ENCODE data around the gene TMEM74B.
"Not testable (repeated sequence)": the region's sequence is repeated elsewhere in the genome, so short reads cannot be mapped to it uniquely, and the experiment has no call there.

The TMEM74B gene

DNA sequence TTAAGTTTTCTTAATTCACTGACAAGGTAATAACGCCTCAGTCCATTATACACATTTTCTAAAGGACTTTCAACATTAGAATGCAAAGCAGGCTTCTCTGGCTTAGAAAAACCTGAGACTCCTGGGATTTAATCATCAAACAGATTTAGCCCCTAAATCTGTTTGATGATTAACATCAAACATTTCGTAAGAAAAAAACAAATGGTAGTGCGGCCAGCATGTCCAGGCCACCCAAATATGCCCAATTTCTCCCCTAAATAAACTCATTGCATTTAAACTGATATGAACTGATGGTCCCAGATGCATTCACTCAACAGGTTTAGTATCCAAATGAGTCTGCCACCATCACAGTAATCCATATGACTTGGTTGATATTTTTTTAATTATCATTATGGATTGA lies 6.2 kb downstream of the TMEM74B start:
- DNase-seq (ENCODE audit: low spot score): no peak

DNA sequence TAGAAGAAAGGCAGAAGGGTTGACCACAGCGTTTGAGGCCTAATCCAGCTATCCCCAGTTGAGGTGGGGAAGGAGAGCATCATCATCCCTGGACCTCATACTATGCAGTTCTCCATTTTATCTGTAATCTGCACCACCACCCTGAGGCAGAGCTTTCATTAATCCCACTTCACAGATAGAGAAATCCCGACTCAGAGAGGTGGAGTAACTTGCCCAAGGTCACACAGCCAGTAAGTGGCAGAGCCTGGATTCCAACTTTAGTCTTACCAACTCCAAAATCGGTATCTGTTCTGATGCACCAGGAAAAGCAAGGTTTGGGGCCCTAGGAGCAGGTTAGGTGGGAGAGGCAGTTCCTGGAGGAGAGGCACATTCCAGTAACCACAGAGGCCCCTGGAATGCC lies 6.7 kb downstream of the TMEM74B start:
- DNase-seq (ENCODE audit: low spot score): no peak

DNA sequence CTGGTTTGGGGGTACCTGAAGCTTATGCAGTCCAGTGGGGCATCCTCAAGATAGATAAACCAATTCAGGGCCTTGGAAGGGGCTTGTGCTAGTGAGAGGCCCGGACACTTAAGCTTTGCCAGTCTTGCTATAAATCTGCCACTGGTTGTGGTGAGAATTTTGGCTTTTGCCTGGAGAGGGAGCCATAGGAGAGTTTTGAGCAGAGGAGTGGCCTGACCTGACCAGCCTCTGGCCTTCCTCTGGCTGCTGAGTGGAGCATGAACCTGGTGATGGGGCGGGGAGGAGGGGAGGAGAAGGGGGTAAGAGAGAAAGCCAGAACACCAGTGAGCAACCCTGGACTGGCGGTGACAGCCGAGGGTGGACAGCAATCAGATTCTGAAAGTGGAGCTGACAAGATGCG lies 7.1 kb downstream of the TMEM74B start:
- DNase-seq (ENCODE audit: low spot score): no peak

DNA sequence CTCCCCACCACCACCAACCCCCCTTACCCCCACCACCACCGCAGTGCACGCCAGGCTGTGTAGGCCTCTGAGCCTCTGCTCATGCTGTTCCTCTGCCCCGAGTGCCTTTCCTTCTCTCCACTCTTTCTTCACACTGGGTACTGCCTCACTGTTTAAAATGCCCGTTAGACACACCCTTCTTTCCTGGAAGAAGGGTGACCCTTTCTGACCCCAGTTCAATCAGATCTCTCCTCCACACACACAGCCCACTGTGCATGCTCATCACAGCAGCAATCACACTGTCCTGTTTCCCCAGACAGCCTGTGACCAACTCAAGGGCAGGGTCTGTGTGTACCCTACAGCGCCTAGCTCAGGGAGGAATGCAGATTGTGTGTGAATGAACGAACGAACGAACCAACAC lies 10.0 kb downstream of the TMEM74B start:
- DNase-seq (ENCODE audit: low spot score): no peak

DNA sequence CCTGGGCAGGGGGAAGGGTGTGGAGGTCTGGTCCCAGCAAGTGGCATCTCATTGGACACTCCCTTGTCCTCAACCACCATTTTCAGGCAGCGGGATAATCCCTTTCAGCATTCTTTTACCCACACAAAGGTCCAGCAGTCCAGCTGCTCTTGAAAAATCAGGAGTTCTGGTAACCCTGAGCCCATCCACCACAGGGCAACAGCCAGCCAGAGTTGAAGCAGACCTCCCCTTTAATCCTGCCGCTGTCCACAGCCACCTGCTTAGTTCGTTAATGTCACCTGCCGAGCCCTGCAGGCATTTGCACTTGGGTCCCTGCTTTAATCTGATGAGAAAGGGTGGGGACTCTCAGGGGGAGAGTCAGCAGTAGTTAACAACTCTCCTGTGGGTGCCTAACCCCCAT lies 11.1 kb downstream of the TMEM74B start:
- no peak for DNase-seq (ENCODE audit: low spot score)

DNA sequence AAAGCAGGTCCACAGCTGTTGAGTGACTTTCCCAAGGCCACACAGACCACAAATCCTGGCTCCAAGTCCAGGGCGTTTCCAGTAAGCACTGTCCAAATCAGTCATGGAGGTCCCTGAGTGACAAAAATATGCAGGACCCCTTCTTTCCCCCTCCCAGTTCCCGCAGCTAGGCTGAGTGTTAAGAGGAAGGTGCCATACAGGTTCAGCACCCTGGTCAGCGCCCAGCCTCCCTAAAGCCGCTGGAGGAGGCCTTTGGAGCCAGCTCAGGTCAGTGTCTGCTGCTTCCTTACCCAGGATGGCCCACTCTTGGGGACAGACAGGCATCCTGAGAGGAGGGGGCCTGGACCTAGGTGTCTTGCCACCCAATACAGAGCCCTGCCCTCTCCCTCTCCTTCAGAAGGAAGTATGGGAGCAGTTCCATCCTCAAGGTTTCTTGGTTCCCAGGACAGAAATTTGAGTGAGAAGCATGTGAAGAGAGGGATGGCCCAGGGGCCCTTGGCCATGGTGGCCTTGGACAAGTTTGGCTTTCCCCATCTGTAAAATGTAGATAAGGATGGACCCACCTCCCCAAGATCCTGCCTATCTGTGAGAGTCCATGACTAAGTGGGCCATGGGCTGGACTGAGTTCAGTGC lies 13.2 kb downstream of the TMEM74B start:
- peak; percentile 30 for DNase-seq (ENCODE audit: low spot score)

DNA sequence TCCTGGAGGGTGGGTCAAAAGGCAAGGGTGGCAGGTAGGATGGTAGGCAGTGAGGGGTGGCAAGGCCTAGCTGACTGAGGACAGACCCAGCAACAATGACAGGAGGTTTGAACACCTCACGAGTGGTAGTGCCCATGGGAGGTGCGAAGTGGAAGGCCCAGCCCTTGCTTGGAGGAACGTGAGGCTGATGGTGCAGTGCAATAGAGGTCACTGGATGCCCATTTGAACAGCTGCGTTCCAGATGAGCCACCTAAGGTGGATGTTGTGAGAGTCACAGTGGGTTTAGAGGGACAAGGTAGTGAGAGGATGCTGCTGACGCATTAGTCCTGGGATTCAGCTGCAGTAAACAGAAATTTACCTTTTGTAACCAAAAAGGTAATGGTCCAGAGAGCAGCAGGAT lies 15.6 kb downstream of the TMEM74B start:
- no peak for DNase-seq (ENCODE audit: low spot score)

DNA sequence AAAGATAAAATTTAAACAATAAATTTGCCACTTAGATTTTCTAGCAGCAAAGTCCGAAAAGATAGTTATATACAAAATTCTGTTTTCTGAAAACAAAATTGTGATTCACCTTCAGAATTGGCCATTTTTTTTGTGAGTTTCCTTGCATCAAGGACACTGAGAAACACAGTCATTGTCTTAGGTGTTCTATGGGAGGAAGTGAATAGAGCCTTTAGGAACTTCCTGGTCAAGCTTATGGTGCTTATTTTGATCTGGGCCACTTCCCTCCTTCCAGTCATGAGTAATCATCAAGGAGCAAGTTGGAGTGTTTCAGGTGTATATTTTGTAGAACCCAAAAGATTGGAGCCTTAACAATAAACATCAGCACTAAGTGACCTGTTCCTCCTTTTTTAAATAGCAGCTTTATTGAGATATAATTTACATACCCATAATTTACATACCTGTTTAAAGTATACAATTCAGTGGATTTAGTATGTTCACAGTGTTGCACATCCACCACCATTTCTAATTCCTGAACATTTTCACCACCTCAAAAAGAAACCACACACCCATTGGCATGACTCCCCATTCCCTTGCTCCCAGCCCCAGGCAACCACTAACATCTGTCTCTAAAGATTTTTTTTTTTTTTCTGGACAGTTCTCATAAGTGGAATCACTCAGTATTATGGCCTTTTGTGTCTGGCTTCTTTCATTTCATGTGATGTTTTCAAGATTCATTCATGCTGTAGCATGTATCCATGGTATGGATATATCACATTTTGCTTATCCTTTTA lies 17.6 kb downstream of the TMEM74B start:
- no peak for DNase-seq (ENCODE audit: low spot score)

DNA sequence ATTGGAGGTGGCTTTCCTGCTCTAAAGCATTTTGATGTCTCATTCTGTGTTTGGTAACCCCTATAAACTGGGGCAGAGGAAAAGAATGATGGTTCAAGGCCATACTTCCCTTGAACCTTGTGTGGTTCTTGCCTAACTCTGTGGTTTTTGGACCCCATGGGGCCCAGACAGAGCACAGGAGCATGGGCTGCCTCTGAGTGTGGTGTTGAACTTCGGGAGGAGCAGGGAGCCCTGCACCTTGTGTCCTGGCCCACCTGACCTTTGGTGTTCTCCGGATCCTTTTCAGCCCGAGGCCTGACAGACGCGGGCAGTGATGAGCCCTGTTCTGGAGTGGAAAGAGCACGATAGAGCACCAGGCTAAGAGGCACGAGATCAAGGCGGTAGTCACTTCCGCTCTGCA lies 18.8 kb downstream of the TMEM74B start:
- no peak for DNase-seq (ENCODE audit: low spot score)

DNA sequence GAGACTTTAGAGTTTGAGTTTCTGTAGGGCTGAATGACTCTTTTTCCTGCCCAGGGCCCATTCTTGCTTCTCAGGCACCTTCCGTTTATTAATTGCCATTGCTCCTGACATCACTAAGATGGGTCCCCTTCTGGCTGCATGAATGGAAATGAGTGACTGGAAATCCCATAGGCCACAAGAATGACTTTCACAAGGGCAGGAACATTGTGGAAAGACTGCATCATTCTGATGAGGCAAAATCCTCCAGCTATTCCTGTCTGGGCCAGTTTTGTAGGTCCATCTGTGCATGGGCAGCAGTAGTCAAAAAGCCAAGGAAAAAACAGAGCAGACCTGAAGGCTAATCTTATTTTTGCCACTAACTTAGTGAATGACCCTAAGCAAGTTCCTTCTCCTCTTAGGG lies 19.3 kb downstream of the TMEM74B start:
- no peak for DNase-seq (ENCODE audit: low spot score)

DNA sequence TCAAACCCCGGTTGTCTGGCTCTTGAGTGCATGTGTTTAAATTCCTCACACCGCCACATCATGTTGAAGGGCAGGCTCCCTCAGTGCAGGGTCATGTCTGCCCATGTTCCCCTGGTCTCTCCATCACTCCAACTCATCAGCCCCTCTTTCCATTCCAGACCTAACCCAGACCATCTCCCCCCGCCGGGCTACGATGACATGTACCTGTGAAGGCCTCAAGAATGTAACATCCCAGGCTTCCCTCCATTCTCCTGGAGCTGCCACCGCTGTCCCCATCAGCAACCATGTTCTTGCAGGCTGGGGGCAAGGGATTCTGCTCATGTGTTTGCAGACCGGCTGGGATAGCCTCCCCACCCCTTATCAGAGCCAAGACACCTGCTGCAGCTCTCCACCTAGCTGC lies 19.9 kb downstream of the TMEM74B start:
- no peak for DNase-seq (ENCODE audit: low spot score)

DNA sequence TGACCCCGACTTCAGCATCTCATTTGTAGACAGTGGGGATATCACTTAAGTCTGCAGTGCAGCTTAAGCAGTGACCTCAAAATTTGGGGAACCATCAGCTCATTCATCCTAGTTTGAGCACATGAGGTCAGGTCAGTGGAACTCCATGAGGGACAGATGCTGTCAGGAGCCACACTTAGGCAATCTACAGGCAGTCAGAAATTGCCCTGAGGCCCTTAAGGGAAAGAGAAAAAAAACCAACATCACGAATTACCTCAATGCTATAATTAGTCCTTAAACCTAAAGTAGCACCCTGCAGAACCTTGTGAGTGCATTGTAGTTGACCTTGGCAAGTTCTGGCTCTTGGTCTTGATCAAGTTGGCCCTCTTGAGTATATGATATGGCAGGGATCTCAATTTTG lies 21.1 kb downstream of the TMEM74B start:
- DNase-seq (ENCODE audit: low spot score): no peak

DNA sequence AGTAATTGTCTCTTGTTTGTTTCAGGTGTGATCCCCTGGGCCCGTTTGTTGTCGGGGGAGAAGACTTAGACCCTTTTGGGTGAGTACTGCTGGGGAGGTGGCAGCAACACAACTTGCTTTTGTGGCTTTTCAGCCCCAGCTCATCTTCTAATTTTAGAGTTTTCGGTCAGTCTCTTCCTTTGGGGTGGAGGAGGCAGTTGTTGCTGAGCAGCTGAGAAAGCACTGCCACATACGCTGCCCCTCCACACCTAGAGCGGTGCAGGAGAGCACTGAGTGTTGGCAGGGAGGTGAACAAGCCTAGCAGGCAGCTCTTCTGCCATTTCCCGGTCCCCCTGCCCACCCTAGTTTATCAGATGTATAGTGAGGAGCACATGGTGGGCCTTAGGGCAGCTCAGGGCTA lies 21.7 kb downstream of the TMEM74B start:
- no peak for DNase-seq (ENCODE audit: low spot score)

DNA sequence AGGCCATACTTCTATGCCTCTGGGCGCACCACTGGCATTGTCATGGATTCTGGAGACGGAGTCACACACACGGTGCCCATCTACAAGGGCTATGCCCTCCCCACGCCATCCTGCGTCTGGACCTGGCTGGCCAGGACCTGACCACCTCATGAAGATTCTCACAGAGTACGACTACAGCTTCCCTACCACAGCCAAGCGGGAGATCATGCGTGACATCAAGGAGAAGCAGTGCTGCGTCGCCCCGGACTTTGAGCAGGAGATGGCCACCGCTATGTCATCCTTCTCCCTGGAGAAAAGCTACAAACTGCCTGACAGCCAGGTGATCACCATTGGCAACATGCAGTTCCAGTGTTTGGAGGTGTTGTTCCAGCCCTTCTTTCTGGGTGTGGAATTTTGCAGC lies 23.8 kb downstream of the TMEM74B start:
- DNase-seq (ENCODE audit: low spot score): no peak

DNA sequence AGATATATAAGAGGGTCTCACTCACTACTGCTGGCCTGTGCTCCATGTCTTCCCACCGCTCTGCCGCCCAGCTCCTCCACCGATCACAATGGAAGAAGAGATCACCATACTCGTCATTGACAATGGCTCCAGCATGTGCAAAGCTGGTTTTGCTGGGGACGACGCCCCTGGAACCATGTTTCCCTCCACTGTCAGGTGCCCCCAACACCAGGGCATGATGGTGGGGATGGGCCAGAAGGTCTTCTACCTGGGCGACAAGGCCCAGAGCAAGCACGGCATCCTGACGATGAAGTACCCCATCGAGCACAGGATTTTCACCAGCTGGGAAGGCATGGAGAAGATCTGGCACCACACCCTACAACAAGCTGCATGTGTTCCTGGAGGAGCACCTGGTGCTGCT lies 24.3 kb downstream of the TMEM74B start:
- no peak for DNase-seq (ENCODE audit: low spot score)

DNA sequence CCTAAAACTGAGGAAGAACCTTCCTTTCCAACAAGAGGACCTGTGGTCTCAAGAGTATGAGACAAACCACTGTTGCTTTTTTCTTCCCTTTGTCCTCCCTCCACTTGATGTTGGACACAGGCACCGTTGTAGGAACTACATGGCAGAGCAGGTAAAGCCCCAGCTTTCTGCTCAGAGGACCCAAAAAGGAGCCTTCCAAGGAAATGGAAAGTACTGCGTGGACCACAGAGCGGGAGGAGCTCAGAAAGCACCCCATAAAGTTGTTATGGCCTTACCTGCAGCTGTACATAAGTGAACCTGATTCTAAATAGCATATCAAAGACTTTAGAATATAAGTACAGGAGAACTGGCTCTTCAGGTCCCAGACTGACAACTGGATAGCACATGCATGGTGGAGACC lies 29.4 kb downstream of the TMEM74B start:
- no peak for DNase-seq (ENCODE audit: low spot score)

DNA sequence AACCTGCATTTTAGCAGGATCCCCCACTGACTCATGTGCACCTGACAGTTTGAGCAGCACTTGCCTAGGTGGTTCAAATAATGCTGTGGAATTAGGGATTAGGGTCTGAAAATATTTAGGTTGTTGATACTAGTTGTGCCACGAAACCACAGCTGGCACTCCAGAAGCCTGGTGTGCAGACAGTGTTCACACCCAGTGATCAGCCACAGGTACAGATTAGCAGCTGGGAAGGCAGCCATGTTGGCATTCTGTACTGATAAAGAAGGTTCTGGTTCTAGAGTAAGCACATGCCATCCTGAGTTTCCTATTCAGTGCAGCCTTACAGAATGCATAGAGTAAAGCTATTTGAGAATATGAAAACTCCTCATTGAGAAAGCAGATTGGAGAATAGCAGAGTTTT lies 30.1 kb downstream of the TMEM74B start:
- peak; percentile 61 for DNase-seq (ENCODE audit: low spot score)

DNA sequence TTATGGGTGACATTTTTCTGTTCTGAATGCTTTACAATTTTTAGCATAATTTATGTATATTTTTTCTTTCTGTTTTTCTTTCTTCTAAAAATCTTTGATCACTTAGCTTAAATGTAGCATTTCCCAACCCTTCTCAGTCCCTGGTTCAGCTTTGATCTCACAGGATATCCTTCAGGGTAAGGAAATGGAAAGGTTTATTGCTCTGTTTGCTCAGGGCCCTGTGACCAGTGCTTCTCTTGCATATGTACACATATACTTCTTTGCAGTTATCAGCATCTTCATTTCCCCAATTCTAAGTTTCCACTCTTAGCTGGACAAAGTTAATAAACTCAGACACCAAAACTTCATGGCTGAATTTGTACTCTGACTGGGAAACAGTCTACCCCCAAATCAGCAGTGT lies 30.6 kb downstream of the TMEM74B start:
- DNase-seq (ENCODE audit: low spot score): no peak

DNA sequence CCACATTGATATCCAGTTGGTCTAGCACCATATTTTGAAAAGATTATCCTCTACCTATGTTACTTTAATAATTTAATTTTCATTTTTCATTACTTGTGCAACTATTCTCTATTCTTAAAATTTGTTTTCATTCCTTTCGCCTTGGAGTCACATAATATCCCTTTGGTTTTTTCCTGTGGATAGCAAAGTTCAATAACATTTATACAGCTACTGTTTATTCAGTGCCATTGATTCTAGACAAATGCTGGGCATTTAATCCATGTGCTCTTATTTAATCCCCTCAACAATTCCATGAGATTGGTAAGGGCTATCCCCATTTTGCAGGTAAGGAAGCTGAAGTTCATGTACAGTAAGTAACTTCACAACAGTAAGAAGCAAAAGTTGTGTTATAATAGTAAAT lies 33.8 kb downstream of the TMEM74B start:
- no peak for DNase-seq (ENCODE audit: low spot score)

DNA sequence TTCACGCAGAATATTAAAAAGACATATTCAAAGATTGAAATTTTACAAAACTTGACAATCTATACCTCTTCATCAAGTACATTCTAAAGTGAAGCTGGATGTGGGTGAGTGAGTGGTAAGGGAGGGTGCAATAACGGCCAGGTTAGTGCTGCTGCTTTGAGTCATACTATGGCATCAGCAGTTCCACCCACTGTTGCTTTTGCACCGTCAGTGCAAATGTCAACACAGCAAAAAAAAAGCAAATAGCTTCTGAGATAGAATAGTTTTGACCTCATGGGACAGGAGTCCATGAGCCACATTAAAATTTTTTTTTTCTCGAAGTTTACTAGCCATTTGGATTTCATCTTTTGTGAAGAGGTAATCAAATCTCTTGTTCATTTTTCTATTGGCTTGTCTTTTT lies 34.6 kb downstream of the TMEM74B start:
- peak; percentile 69 for DNase-seq (ENCODE audit: low spot score)

DNA sequence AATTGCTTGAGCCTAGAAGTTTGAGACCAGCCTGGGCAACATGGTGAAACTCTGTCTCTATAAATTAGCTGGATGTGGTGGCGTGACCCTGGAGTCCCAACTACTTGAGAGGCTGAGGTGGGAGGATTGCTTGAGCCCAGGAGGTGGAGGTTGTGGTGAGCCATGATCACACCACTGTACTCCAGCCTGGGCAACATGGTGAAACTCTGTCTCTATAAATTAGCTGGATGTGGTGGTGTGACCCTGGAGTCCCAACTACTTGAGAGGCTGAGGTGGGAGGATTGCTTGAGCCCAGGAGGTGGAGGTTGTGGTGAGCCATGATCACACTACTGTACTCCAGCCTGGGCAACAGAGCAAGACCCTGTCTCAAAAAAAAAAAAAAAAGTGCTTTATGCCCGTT lies 35.0 kb downstream of the TMEM74B start:
- DNase-seq (ENCODE audit: low spot score): not testable (repeated sequence)

DNA sequence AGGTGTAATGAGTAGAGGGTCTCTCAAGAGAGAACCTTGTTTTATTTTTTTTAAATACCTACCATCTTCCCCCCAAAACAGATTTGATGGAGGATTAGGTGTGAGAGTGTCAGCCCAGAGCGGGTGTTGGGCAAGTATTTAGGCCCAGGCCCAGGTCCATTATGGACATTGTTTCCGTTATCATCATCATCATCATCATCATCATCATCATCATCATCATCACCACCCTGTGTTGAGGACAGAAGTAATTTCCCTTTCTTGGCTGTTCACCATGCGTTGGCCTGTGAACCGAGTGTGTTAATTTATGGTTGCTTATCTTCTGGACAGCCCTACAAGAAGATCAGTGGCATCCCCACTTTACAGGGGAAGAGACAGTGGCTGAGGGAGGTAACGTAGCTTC lies 37.8 kb downstream of the TMEM74B start:
- no peak for DNase-seq (ENCODE audit: low spot score)

DNA sequence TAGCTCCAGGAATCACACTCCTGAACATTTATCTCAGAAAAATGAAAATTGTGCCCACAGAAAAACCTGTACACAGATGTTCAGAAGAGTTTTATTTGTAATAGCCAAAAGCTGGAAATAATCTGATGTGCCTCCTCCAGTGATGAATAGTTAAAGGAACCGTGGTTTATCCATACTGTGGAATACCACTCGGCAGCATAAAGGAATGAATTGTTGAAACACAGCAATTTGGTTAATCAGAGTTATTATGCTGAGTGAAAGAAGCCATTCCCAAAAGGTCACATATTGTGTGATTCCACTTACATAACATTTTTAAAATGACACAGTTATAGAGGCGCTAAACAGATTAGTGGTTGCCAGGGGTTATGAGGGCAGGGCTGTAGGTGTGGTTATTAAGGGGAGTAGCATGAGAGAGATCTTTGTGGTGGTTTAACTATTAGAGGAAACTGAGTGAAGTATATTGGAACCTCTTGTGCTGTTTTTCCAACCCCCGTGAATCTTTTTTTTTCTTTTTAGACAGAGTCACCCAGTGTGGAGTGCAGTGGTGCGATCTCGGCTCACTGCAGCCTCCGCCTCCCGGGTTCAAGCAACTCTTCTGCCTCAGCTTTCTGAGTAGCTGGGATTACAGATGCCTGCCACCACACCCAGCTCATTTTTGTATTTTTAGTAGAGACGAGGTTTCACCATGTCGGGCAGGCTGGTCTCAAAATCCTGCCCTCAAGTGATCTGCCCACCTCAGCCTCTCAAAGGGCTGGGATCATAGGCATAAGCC lies 40.2 kb downstream of the TMEM74B start:
- peak; percentile 47 for DNase-seq (ENCODE audit: low spot score)

All from hematopoietic multipotent progenitor cell treated with erythropoietin and hydrocortisone succinate and interleukin-3 and kit ligand, for 17 days (in vitro differentiated cells).